Astrocyte of the spinal cord (primary cell): ENCODE results near the gene EFHD2.

Source experiments
- DNase-seq: peaks from one replicate; pipeline ENCODE4 v3.0.0; 2011; ENCODE audit warnings: low read depth, low spot score
- H3K4me3 ChIP-seq: 2 replicates; pipeline ENCODE4 v1.5.1; 2011; ENCODE audit warnings: low read depth, mild to moderate bottlenecking, low read length, moderate library complexity
- in situ Hi-C: cut with HindIII; loops from 2 replicates; pipeline ENCODE4 v1.10.0; 2017; ENCODE audit warnings: low sequenced_read_pairs
- TF ChIP-seq, protein P1 (sequence below): IDR thresholded peaks from 2 replicates; pipeline ENCODE4 v1.5.1; 2012; ENCODE audit warnings: low read depth, mild to moderate bottlenecking, low read length, inconsistent platforms

EFHD2 gene

GRCh38 chr1:15443281-15443680 lies 33.6 kb downstream of the EFHD2 start:
- no peak overlapping the region for H3K4me3 ChIP-seq
- DNase-seq: no peak
- in situ Hi-C loops: loop anchor here (25.0 kb wide), 1 partner anchor 306 kb away; no protein-coding TSS in a partner anchor
- TF ChIP-seq, protein P1, sequence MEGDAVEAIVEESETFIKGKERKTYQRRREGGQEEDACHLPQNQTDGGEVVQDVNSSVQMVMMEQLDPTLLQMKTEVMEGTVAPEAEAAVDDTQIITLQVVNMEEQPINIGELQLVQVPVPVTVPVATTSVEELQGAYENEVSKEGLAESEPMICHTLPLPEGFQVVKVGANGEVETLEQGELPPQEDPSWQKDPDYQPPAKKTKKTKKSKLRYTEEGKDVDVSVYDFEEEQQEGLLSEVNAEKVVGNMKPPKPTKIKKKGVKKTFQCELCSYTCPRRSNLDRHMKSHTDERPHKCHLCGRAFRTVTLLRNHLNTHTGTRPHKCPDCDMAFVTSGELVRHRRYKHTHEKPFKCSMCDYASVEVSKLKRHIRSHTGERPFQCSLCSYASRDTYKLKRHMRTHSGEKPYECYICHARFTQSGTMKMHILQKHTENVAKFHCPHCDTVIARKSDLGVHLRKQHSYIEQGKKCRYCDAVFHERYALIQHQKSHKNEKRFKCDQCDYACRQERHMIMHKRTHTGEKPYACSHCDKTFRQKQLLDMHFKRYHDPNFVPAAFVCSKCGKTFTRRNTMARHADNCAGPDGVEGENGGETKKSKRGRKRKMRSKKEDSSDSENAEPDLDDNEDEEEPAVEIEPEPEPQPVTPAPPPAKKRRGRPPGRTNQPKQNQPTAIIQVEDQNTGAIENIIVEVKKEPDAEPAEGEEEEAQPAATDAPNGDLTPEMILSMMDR: no peak

GRCh38 chr1:15444468-15445389 lies 35.0 kb downstream of the EFHD2 start:
- TF ChIP-seq, protein P1: no peak
- in situ Hi-C loops: loop anchor here (25.0 kb wide), 1 partner anchor 307 kb away; no protein-coding TSS in a partner anchor
- no peak for DNase-seq
- H3K4me3 ChIP-seq: no peak overlapping the region

- no peak overlapping the region for H3K4me3 ChIP-seq
- TF ChIP-seq, protein P1: no peak
- no peak for DNase-seq
- in situ Hi-C loops: loop anchor here (25.0 kb wide), 1 partner anchor 308 kb away; no protein-coding TSS in a partner anchor
These were observed 35.9 kb downstream of the EFHD2 start for GRCh38 chr1:15445390-15446122.

DNA sequence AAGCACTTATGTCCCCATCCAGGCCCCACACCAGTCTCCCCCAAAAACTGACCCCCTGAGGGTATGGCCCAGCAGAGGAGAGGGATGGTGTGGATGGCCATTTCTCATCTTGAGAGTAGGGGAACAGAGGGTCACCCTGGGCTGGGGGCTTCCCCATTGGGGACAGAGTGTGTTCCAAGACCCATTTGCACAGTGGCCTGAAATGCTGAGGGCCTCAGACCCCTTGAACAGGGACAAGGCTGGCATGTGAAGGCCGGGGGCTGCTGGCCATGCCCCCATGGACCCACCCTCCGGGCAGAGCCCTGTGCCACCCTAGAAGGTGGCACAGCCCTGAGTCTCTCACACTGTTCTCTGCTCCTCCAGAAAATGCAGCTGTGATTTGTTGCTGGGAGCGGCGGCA lies 36.5 kb downstream of the EFHD2 start:
- in situ Hi-C loops: loop anchor here (25.0 kb wide), 1 partner anchor 309 kb away; no protein-coding TSS in a partner anchor
- no peak for DNase-seq
- TF ChIP-seq, protein P1: no peak
- H3K4me3 ChIP-seq: no peak overlapping the region

- no peak overlapping the region for H3K4me3 ChIP-seq
- in situ Hi-C loops: loop anchor here (25.0 kb wide), 1 partner anchor 312 kb away; no protein-coding TSS in a partner anchor
- TF ChIP-seq, protein P1: no peak
- DNase-seq: no peak
These were observed 39.3 kb downstream of the EFHD2 start for GRCh38 chr1:15448877-15449462.

DNA sequence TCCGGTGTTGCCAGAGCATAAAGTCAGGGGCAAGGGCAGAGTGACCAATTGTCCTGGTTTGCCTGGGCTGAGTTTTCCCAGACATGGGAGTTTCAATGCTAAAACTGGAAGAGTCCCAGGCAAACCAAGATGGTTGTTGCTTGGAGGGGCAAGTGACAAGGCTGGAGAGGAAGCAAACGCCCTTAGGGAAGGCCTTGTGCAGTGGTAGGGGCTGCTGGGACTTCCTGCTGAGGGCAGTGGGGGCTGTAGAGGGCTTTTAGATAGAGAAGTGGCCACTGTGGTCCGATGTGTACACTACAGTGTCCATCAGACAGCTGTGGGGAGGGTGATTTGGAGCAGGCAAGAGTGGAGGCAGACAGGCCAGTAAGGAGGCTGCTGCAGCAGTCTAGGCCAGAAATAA lies 39.9 kb downstream of the EFHD2 start:
- in situ Hi-C loops: loop anchor here (25.0 kb wide), 1 partner anchor 312 kb away; no protein-coding TSS in a partner anchor
- no peak for DNase-seq
- TF ChIP-seq, protein P1: no peak

More for the DNA sequence above, 39.9 kb downstream of the EFHD2 start:
- no peak overlapping the region for H3K4me3 ChIP-seq
